T follicular helper cell (primary cell): ENCODE data around the gene MCM8.

ENCODE experiments used
- DNase-seq: peaks from one replicate; pipeline ENCODE4 v3.0.0-alpha.2; 2020; ENCODE audit warnings: low read depth
- total RNA-seq, 2 experiments: gene quantifications; one replicate each; lab custom pipeline; 2026; lab: John Stamatoyannopoulos, UW

Gene MCM8
- total RNA-seq = 9.1 to 9.4 reads per million in 2 experiments

DNA sequence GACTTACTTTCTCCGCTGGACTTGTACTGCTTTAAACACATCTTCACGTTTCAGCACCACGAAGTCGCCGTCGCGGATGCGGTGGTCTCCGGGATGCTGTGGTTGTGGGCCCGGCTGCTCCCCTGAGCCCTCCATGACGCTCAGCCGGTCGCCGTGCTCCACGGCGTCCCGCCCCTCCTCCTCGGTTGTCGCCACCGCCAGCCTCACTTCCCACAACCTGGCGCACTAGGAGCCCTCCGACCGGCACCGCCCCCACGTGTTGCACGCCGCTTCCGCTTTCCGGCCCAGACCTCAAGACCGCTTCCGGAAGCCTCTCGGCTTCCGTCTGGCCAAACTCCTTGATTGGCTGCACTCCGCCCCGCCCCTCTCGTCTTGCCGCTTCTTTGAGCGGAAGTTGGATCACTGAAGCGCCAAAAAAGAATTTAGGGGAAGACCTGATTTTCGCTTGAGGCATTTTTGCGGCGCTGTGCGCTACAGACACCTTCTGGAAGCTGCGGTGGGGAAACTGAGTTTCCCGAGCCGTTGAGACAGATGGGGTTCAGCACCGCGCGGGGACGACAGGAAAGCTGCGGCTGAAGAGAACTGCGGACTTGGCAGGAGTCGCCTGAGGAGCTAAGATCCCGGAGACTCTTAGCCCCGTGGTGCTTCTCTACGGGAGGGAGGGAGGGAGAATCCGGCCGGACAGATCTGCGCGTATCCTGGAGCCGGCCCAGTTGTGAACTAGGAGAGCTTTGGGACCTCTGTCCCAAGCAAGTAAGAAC, at the start of gene MCM8, which contains the start of gene TRMT6:
Gene MCM8 (plus strand): TSS at position 382 of the 761 bp plus-strand sequence. CDS start 1,364 bp downstream, outside the sequence.
Gene TRMT6 (minus strand): TSS at position 263 of the 761 bp plus-strand sequence. CDS start 128 bp downstream, at position 135.
- DNase-seq = peak; percentile 92

- no peak for DNase-seq
Measured at GRCh38 chr20:5900908-5901307, 49.5 kb upstream of the MCM8 start.

GRCh38 chr20:5908981-5909380, 41.5 kb upstream of the MCM8 start:
- DNase-seq = no peak

DNA sequence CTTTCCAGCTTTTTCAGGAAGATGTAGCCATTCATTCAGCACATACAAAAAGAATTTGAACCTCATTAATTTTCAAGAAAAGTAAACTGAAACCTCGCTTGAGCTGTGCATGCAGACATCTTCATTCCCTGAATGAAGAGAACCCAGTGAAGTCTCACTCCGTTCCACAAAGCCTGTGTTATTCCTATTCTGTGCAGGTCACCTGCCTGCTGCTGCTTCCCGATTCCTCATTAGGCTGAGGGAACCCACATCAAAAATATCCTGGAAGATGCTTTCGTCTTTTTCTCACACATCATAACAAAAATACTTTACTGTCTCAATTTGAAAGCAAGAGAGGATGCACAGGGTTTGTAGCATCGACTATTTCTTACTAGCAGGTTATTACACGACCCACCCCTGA, 40.3 kb upstream of the MCM8 start:
- no peak for DNase-seq

DNA sequence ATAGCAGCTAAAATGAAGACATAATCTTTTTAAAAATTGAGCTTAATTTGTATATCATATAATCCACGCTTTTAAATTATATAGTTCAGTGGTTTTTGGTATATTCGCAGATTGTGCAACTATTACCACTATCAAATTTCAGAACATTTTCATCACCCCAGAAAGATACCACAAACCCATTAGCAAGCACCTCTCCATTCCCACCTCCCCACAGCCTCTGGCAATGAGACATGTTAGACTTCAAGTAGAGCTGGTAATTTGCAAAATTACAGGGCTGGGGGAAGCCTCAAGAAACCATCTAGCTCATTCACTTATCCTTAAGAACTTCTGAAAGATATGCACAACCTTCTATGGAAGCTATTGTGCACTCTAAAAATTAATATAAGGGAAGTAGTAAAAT, 37.3 kb upstream of the MCM8 start:
- DNase-seq = no peak

- no peak for DNase-seq
Measured at GRCh38 chr20:5914859-5915258, 35.6 kb upstream of the MCM8 start.

- DNase-seq = peak; percentile 7
Measured at GRCh38 chr20:5918856-5919625, 31.4 kb upstream of the MCM8 start.

- DNase-seq = no peak
Measured at GRCh38 chr20:5919626-5920544, 30.6 kb upstream of the MCM8 start.

DNA sequence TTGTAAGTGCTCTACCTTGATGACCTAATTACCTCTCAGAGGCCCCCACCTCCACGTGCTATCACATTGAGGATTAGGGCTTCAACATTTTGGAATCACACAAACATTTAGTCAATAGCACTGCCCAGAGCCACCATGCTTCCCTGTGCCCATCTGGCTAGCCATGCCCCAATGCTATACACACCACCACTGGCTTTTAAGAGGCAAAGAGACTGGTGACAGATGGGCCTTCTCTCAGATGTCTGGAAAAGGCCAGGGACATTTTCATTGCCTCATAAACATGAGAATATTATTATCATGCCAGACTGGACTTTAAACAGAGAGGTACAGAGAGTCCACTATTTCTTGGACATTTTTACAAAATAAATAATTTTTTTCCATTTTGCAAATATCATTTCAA, 29.9 kb upstream of the MCM8 start:
- DNase-seq = no peak

DNA sequence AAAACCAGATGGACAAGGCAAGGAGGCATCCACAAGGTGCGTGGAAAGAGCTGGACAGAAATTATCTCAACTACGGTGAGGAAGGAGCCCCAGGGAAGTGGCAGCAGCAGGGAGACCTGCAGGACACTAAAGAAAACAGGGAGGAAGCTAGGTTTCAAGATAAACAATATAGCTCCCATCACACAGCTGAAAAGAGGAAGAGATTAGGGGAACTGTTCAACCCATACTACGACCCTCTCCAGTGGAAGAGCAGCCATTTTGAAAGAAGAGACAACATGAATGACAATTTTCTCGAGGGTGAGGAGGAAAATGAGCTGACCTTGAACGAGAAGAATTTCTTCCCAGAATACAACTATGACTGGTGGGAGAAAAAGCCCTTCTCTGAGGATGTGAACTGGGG, 27.0 kb upstream of the MCM8 start:
- no peak for DNase-seq

DNA sequence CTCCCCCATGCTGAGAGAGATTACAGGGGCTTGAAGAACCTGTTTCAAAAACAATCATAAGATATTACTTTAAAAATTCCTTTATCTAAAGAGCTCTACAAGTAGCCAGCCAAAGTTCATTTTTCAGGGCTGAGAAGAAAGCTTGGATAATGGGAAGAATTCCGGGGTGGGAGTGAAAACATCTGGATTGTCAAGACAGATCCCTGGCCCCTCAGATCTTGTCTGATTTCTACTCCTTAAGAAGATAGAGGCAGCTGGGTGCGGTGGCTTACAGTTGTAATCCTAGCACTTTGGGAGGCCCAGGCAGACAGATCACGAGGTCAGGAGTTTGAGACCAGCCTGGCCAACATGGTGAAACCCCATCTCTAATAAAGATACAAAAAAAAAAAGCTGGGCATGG, 24.9 kb upstream of the MCM8 start:
- no peak for DNase-seq

DNA sequence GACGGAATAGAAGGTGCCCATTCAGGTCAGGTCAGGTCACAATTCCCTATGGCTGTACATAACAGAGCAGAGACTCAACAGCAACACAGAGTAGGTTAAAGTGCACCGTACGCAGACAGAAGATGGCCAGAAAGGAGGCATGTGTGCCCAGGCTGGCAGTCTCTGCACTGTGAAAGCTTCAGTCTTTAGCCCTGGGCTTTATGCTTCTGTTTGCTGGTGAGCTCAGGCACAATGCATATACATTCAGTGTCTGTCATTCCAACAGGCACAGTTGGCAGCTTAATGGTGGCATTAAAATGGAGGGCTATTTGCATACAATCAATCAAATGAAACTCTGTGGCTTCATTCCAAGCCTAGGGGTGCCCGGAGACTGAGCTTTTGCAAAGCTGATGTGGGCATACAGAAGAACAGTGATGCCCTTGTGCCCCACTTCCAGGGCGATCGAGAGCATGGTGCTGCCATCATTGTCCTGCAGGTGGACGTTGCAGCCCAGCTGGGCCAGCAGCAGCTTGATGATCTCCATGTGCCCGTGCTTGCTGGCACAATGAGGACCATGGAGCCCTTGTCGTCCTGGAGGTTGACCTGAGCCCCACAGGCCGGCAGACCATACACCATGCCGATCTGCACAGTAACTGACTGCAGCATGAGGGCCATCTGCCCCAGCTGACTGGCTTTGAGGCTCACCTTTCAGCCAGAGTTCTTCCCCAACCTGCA, 22.5 kb upstream of the MCM8 start:
- no peak for DNase-seq

DNA sequence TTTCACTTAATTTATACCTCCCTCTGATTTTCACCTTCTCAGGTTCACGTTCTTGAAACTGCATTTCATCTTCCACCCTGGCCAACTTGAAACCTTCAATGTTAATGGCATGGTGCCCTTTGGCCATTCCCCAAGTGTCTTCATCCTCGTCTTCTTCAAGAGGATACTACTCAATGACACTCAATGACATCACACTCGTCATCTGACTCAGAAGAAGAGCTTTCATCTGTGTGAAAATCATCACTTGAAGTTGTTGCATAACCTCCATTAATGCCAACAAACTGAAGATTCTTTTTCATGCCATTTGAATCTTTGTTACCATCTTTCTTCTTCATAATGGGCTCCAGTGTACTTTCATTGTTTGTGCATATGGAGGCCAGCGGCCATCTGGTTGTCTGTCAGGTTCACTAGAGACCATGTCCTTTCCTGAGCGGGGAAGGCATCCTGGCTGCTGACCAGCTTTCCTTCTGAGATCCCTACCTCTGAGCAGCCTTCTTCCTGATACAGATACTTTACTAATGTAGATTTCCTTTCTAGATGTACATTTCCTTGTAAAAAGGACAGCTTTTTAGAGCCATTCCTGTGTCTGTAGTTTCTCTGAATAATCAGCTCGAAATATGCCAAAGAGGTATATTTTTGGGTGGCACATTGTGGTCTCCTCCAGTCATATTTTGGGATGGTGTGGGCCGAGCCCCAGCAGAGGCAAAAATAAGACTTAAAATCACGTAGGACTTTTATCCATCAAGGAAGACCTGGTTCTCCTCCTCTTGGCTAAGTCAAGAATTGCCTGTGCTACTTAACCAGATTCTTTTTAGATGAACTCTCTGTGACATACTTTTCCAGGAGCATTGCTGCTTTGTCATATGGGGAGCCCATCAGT, 21.4 kb upstream of the MCM8 start:
- no peak for DNase-seq

DNA sequence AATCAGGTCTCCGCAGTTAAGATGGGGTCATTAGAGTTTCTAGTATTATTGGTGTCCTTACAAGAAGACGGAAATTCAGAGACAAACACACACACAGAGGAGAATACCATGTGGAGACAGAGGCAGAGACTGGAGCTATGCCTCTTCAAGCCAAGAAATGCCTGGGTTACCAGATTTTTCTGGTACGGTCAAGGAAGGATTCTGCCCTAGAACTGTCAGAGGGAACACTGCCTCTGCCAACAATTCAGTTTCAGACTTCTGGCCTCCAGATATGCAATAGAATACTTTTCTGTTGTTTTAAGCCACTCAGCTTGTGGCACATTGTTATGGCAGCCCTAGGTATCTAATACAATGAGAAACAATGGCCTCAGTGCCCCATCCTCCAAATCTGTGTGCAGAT, 19.0 kb upstream of the MCM8 start:
- DNase-seq = no peak

DNA sequence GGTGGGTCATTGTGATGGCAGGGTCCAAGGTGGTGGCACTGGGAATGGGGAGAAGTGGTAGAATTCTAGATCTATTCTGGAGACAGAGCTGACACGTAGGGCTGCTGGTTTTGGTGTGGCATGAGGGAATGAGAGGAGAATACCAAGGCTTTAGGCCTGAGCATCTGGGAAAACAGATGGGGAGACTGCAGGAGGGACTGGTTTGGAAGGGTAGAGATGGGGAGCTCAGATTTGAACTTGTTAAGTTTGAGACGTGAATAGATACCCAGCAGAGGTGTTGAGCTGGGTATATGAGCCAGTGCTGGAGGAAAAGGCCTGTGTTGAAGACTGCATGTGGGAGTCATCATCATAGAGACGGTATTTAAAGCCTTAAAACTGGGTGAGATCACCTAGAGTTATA, 17.7 kb upstream of the MCM8 start:
- no peak for DNase-seq

- DNase-seq = no peak
Measured at GRCh38 chr20:5933802-5934436, 16.5 kb upstream of the MCM8 start.

DNA sequence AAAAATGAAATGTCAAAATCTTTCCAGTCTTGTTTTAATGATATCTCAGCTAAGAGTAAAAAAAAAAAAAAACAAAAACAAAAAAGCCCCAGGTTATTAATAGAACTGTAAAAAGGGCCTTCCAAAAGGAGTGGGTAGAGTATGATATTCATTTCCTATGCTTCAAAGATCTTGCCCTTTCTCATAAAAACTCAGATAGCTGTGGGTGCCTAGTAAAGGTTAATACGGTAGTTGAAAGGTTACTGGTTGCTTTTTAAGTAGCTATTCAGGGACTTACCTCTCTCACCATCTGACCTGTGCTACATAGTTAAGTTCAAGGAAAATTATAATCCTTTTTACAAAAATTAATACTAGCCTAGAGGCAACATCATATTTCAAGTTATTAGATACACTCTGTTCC, 15.1 kb upstream of the MCM8 start:
- DNase-seq = no peak

DNA sequence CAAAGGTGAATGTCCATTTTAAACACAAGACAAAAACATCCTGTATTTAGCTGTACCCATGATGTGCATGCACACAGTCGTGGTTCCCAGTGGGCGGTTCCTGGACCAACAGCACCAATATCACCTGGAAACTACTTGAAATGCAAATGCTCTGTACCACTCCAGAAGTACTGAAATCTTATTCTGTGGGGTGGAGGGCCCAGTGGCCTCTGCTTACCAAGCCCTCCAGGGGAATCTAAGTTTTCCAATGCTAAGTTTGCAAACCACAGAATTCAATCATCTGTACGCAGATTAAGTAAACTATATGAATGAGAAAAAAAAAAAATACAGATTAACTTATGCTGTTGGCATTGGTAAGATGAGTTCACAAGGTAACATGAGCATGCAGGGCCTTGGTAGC, 14.2 kb upstream of the MCM8 start:
- no peak for DNase-seq

- no peak for DNase-seq
Measured at GRCh38 chr20:5938456-5939029, 11.9 kb upstream of the MCM8 start.

DNA sequence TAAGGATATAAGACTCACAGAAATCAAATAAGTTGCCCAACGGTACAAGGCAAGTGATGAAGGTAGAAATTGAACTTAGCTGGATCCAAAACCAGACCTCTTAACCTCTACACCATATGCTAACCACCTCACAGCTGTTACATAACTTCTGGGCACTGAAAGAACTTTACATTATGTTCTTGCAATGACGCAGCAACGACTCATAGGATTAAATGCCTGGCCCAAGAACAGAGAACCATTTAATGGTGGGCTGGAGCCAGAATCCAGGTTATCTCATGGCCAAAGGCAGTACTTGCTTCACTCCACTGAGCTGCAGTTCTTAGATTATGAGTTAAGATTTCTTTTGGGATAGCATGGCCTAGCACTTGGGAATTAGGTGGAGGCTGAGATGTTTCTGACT, 4.5 kb upstream of the MCM8 start:
- no peak for DNase-seq
